Gastroesophageal sphincter (tissue), 4 donors: ENCODE data around the gene CYP46A1. TPM values are rescaled to one million over a fixed set of nuclear protein-coding genes. Genes with fewer than 3 reads are reported as not detected.

Source experiments
- ATAC-seq: fragments of 150-250 bp; one replicate; pipeline ENCODE4 v1.9.1; 2016; ENCODE audit warnings: mild to moderate bottlenecking, moderate library complexity
- H3K27ac ChIP-seq, 4 donors: fragments of 200-600 bp; sonication (generic) in 3 of 4; 1 replicate in 3 of 4; 2 replicates in 1 of 4; pipeline ENCODE4 v1.5.1; 2016 to 2019
- H3K27me3 ChIP-seq: fragments of 200-600 bp; sonication (generic); one replicate; pipeline ENCODE4 v1.5.1; 2019
- H3K36me3 ChIP-seq, 2 donors: fragments of 200-600 bp; sonication (generic); one replicate each; pipeline ENCODE4 v1.5.1; 2019; ENCODE audit warnings: control low read depth in 1 of 2
- H3K4me1 ChIP-seq, 3 donors: fragments of 200-600 bp; sonication (generic); 1 replicate in 2 of 3; 2 replicates in 1 of 3; pipeline ENCODE4 v1.5.1; 2016 to 2019; ENCODE audit warnings: control low read depth in 2 of 3
- H3K4me3 ChIP-seq, 2 donors: fragments of 200-600 bp; sonication (generic); one replicate each; pipeline ENCODE4 v1.5.1; 2019; ENCODE audit warnings: mild to moderate bottlenecking in 1 of 2, moderate library complexity in 1 of 2
- H3K9me3 ChIP-seq, 3 donors: fragments of 200-600 bp; sonication (generic); one replicate each; pipeline ENCODE4 v1.5.1; 2017 to 2019; ENCODE audit warnings: control low read depth in 2 of 3
- EP300 ChIP-seq: sonication (generic); formaldehyde crosslinking; IDR thresholded peaks from one replicate; pipeline ENCODE4 v1.6.1; 2017; ENCODE audit warnings: antibody characterized with exemption, mild to moderate bottlenecking
- POLR2A ChIP-seq, 2 donors: fragments of 450-650 bp; IDR thresholded peaks; one replicate each; pipeline ENCODE4 v1.6.1; 2017; ENCODE audit warnings: antibody characterized with exemption in 2 of 2, mild to moderate bottlenecking in 2 of 2, moderate library complexity in 1 of 2
- POLR2AphosphoS5 ChIP-seq: sonication (generic); formaldehyde crosslinking; IDR thresholded peaks from one replicate; pipeline ENCODE4 v1.6.1; 2017; ENCODE audit warnings: antibody characterized with exemption
- WGBS, 2 donors: methylation state at CpG; one replicate each; pipeline ENCODE4 v1.1.5; 2018; ENCODE audit warnings: low coverage in 1 of 2; 5-methylcytosine and 5-hydroxymethylcytosine counted together
- total RNA-seq, 4 donors: library from RNA; depleted of rRNA; stranded (reverse); fragments of >200 nt; gene quantifications; one replicate each; pipeline ENCODE4 v1.1.0, GENCODE V29; 2016
- TF ChIP-seq, protein P1 (sequence below), 4 experiments: fragments of 200-600 bp in 2 of 4; fragments of 450-650 bp in 2 of 4; sonication (generic) in 1 of 4; IDR thresholded peaks; one replicate each; pipeline ENCODE4 v1.5.1; 2017 to 2019; ENCODE audit warnings: antibody characterized with exemption in 4 of 4, mild to moderate bottlenecking in 2 of 4, moderate library complexity in 2 of 4

Gene CYP46A1
- total RNA-seq, 4 donors from 2014 or later, result 0.78 to 1.4 (median 0.94) TPM; not detected in 1

DNA sequence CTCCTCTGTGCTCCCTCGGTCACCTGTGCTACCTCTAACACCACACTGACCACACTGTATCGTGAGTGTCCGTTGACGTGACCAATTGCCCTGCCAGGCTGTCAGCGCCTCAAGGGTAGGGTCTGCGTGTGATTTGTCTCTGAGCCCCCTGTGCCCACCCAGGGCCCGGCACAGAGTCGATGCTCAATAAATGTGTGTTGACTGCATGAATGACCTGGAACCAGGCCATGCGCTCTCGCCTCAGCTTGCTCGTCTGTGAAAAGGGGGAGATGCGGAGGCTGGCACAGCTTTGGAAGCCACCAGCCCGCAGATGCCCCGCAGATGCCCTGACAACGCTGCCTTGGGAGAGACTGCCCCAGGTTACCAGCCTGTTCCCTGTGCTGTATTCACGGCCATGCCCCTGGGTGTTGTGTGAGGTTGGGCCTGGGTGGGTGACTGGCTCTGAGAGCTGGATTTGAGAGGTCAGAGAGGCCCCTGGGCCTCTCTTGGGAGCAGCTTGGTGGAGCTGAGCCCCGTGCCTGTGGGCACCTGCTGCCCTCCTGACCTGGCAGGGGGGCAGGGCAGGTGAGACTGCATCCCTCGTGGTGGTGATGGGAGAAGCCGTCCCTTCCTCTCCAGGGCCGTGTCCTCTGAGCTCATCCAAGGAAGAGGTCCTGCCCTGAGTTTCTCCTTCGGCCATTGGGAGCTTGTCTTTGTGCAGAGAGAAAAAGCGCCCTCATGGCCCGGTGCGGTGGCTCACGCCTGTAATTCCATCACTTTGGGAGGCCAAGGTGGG, 43.2 kb downstream of the CYP46A1 start:
- H3K27me3 ChIP-seq, result no peaks in the 10 kb centered on the region
- peaks cover 0 to 28% (median 22%) of the 10 kb centered on the region in 3 donors for H3K4me1 ChIP-seq
- H3K27ac ChIP-seq, result no peak overlapping the region
- H3K36me3 ChIP-seq, result no peaks in the 10 kb centered on the region
- H3K4me3 ChIP-seq, result no peak overlapping the region
- 100% methylated on average over 4 to 5 of the region's 25 CpGs for WGBS, 2 donors
- H3K9me3 ChIP-seq, result no peaks in the 10 kb centered on the region
- no peak for ATAC-seq
- no peak for TF ChIP-seq EP300
- no peak for TF ChIP-seq POLR2A (IDR thresholded peaks at IDR 0.05)
- TF ChIP-seq, protein P1, sequence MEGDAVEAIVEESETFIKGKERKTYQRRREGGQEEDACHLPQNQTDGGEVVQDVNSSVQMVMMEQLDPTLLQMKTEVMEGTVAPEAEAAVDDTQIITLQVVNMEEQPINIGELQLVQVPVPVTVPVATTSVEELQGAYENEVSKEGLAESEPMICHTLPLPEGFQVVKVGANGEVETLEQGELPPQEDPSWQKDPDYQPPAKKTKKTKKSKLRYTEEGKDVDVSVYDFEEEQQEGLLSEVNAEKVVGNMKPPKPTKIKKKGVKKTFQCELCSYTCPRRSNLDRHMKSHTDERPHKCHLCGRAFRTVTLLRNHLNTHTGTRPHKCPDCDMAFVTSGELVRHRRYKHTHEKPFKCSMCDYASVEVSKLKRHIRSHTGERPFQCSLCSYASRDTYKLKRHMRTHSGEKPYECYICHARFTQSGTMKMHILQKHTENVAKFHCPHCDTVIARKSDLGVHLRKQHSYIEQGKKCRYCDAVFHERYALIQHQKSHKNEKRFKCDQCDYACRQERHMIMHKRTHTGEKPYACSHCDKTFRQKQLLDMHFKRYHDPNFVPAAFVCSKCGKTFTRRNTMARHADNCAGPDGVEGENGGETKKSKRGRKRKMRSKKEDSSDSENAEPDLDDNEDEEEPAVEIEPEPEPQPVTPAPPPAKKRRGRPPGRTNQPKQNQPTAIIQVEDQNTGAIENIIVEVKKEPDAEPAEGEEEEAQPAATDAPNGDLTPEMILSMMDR (IDR thresholded peaks at IDR 0.05), result no peak
- no peak for TF ChIP-seq POLR2AphosphoS5

DNA sequence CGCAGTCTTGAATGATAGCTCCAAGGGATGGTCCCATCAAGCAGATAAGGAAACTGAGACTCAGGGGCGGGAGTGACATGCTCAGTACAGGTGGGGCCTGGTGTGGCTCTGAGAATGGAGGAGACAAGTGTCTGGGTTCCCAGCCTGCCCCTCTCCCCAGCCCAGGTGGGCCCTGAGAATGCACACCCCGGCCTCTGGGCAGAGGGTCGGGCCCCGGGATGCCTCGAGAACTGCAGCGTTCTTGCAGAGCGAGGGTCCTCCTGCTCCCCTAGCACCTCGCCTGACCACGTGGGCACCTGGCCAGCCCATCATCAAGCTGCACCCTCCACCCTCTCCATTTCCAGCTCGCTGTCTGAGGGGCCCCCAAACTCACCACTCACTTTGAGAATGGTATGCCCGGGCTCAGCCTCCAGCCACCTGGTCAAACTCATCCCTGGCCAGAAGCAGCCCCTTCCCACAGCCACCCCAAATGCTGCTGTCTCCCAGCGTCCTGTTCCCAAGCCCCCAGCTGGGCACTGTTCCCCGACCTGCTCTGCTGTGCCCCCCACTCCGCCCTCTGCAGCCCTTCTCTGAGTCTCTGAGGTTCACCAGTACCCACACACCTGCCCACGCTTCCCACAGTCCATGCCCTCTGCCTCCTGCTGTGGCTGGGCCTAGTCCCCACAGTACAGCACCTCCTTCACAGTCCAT, 44.3 kb downstream of the CYP46A1 start:
- no peaks in the 10 kb centered on the region for H3K9me3 ChIP-seq
- no peak overlapping the region for H3K27ac ChIP-seq
- peaks cover 0 to 39% (median 22%) of the 10 kb centered on the region in 3 donors for H3K4me1 ChIP-seq
- ATAC-seq, result no peak
- no peaks in the 10 kb centered on the region for H3K27me3 ChIP-seq
- TF ChIP-seq POLR2A (IDR thresholded peaks at IDR 0.05) (no peak), POLR2AphosphoS5 (no peak), EP300 (no peak)
- TF ChIP-seq, protein P1 (IDR thresholded peaks at IDR 0.05), result no peak
- WGBS, 2 donors, result 86 to 100% methylated on average over 2 of the region's 16 CpGs
- H3K36me3 ChIP-seq, result no peaks in the 10 kb centered on the region
- no peak overlapping the region for H3K4me3 ChIP-seq

DNA sequence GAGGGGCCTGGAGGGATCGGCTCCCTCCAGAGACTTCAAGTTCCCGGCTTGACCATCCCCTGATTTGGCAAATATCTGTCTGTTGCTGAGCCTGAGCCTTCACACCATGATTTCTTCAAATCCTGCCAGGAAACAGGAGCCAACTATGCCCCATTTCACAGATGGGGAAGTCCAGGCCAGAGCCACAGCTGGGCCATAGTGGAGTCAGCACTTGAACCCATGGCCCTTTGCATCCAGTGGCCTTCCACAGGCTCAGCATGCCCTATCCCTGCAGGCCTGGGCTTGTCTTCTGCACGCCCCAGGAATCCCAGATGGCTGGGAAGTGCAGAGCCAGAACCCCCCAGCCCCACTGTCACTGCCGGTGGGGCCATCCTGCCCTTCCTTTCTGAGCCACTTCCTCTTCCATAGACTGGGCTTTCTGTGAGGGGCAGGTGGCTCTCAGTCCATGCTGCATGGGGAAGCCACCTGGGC, 44.9 kb downstream of the CYP46A1 start:
- no peak for ATAC-seq
- WGBS, 2 donors, result 62 to 83% methylated on average over 2 to 3 of the region's 4 CpGs

DNA sequence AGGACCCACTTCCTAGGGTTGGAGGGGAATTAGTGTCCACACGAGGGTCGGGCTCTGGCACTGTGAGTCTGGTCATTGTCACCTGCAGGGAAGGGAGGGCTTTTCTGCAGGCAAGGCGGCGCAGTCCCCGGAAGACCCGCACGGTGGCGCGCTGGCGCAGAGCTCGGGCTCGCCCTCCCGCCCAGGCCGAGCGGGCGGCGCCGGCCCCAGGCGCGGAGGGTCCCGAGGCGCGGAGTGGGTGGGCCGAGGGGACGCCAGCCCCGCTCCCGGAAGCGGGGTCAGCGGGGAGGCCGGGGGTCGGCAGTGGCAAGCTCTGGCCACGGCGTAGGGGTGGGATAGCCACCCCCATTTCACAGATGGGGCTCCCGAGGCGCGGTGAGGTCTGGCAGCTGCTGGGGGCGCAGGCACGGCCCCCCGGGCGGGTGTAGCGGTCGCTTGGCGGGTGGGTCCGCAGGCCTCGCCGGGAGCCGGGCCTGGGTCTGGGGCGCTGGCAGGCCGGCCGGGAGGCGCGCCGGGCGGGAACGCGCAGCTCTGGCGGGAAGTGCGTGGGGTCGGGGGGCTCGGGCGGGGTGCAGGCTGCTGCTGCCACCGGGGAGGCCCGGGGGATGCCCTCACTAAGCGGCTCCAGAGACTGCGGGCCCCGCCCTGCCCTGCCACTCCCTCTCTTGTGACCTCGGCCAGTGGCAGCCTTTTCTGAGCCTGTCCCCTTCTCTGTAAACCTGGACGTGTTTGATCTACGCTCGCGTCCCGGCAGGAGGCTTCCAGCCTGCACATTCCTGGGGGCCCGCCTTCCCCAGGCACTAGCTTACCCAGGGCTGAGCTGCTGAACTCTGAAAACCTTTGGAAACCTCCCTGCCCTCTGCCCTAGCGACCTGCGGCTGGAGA, 46.1 kb downstream of the CYP46A1 start:
- TF ChIP-seq, protein P1 (IDR thresholded peaks at IDR 0.05), result peak in 3 of 4 experiments; percentile 97 to 98 (median 98)
- TF ChIP-seq EP300 (no peak), POLR2AphosphoS5 (no peak), POLR2A (IDR thresholded peaks at IDR 0.05) (peak in 1 of 2 donors; percentile 11)
- peak overlapping the region in 3 of 4 donors; percentile 53 to 74 (median 68) for H3K27ac ChIP-seq
- no peaks in the 10 kb centered on the region for H3K27me3 ChIP-seq
- H3K9me3 ChIP-seq, result no peaks in the 10 kb centered on the region
- H3K4me3 ChIP-seq, result peak overlapping the region; percentile 36 to 73
- peak; percentile 56 for ATAC-seq
- peaks cover 0 to 55% (median 22%) of the 10 kb centered on the region in 3 donors for H3K4me1 ChIP-seq
- WGBS, 2 donors, result 34% methylated on average over 8 of the region's 75 CpGs; no CpG with 5 or more reads in 1 of the 2 donors
- H3K36me3 ChIP-seq, result no peaks in the 10 kb centered on the region

More for the DNA sequence above, 44.9 kb downstream of the CYP46A1 start:
- H3K4me3 ChIP-seq, result no peak overlapping the region
- no peak overlapping the region for H3K27ac ChIP-seq
- H3K9me3 ChIP-seq, result no peaks in the 10 kb centered on the region
- H3K36me3 ChIP-seq, result no peaks in the 10 kb centered on the region
- H3K4me1 ChIP-seq, result peaks cover 0 to 45% (median 22%) of the 10 kb centered on the region in 3 donors
- TF ChIP-seq, protein P1 (IDR thresholded peaks at IDR 0.05), result no peak
- no peak for TF ChIP-seq POLR2AphosphoS5
- no peak for TF ChIP-seq EP300
- TF ChIP-seq POLR2A (IDR thresholded peaks at IDR 0.05), result no peak
- H3K27me3 ChIP-seq, result no peaks in the 10 kb centered on the region
